GF-D8 (cell line): ENCODE data around the gene ZIC1.

Source experiments
- DNase-seq: peaks from one replicate; lab custom pipeline; 2025; lab: John Stamatoyannopoulos, UW

Gene ZIC1

GRCh38 chr3:147410116-147410525 is 956 bp downstream of the ZIC1 start:
- DNase-seq: no peak

- DNase-seq: no peak
These were observed 1.5 kb downstream of the ZIC1 start for GRCh38 chr3:147410526-147411237.

GRCh38 chr3:147411238-147411814 is 2.2 kb downstream of the ZIC1 start:
- no peak for DNase-seq

GRCh38 chr3:147411815-147412241 is 2.7 kb downstream of the ZIC1 start:
- DNase-seq: no peak

GRCh38 chr3:147412261-147412916 is 3.2 kb downstream of the ZIC1 start:
- no peak for DNase-seq

GRCh38 chr3:147412917-147413685 is 3.9 kb downstream of the ZIC1 start:
- no peak for DNase-seq

GRCh38 chr3:147413686-147414389 is 4.7 kb downstream of the ZIC1 start:
- DNase-seq: no peak

GRCh38 chr3:147414390-147415138 is 5.4 kb downstream of the ZIC1 start:
- DNase-seq: no peak

- DNase-seq: no peak
These were observed 6.1 kb downstream of the ZIC1 start for GRCh38 chr3:147415286-147415685.

- DNase-seq: no peak
These were observed 6.7 kb downstream of the ZIC1 start for GRCh38 chr3:147415874-147416273.

GRCh38 chr3:147416931-147417330 is 7.8 kb downstream of the ZIC1 start:
- DNase-seq: no peak

- DNase-seq: no peak
These were observed 8.6 kb downstream of the ZIC1 start for GRCh38 chr3:147417551-147418295.

GRCh38 chr3:147418371-147418781 is 9.2 kb downstream of the ZIC1 start:
- DNase-seq: no peak

GRCh38 chr3:147418808-147419701 is 9.9 kb downstream of the ZIC1 start:
- DNase-seq: no peak

- no peak for DNase-seq
These were observed 10.6 kb downstream of the ZIC1 start for GRCh38 chr3:147419781-147420224.

GRCh38 chr3:147420353-147421183 is 11.4 kb downstream of the ZIC1 start:
- DNase-seq: no peak

GRCh38 chr3:147421184-147421912 is 12.2 kb downstream of the ZIC1 start:
- no peak for DNase-seq

GRCh38 chr3:147422196-147422595 is 13.0 kb downstream of the ZIC1 start:
- DNase-seq: no peak
